Activated T-cell treated with anti-CD3 and anti-CD28 coated beads for 48 hours (primary cell): ENCODE data around the gene VCP.

Source experiments
- DNase-seq: peaks from one replicate; pipeline ENCODE4 v3.0.0-alpha.2; 2020; ENCODE audit warnings: low read depth

The VCP gene

DNA sequence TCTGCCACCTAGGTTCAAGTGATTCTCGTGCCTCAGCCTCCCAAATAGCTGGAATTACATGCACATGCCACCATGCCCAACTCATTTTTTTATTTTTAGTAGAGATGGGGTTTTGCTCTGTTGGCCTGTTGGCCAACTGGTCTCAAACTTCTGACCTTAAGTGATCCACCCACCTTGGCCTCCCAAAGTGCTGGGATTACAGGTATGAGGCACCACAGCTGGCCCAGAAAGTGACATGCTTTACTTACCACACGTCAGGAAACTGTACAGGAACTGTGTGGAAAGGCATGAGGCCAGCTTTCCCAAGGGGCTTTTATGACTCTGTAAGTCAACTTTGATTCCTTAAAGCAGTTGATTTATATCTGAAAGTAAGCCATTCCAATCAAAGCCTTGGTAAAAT lies 57.9 kb downstream of the VCP start:
- no peak for DNase-seq

DNA sequence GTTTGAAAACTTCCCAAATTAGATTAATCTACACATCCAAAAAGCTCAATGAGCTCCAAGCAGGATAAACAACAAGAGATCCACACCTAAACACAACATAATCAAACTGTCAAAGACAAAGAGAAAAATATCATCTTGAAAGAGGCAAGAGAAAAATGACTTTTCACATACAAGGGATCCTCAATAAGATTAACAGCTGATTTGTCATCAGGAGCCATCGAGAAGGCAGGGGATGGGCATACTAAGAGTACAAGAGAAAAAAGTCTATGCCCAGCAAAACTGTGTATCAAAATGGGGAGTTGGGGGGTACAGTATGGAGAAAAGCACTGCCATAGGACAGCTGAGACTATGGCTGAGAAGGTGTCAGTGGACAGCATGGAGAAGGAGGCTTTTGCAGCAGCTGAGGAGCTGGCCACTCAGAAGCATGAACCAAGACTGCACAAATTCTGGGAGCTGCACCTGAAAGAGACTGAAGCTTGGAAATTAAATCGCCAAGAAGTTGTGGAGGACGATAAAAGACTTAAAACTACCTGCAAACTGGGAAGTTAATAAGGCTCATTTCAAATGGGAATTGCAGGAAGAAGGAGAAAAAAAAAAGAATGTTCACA lies 62.0 kb downstream of the VCP start:
- no peak for DNase-seq
